NCI-H2107 treated with DMSO at 0.1 percent for 48 hours (cell line): ENCODE measurements around the gene KCNK4.
"Not testable (repeated sequence)": the region's sequence is repeated elsewhere in the genome, so short reads cannot be mapped to it uniquely, and the experiment has no call there.

Experiments
- DNase-seq: peaks from one replicate; lab custom pipeline; 2025; ENCODE audit not compliant: unreplicated experiment; lab: John Stamatoyannopoulos, UW

KCNK4 gene

GRCh38 chr11:64322925-64323260 lies 31.8 kb downstream of the KCNK4 start:
- DNase-seq: no peak

- no peak for DNase-seq
Observed at GRCh38 chr11:64323373-64323772, 32.3 kb downstream of the KCNK4 start.

GRCh38 chr11:64323984-64324383 lies 32.9 kb downstream of the KCNK4 start:
- not testable (repeated sequence) for DNase-seq

- no peak for DNase-seq
Observed at GRCh38 chr11:64324692-64325469, 33.8 kb downstream of the KCNK4 start.

GRCh38 chr11:64327375-64327774 lies 36.3 kb downstream of the KCNK4 start:
- DNase-seq: no peak

- DNase-seq: no peak
Observed at GRCh38 chr11:64327993-64328392, 36.9 kb downstream of the KCNK4 start.

- DNase-seq: no peak
Observed at GRCh38 chr11:64330888-64331287, 39.8 kb downstream of the KCNK4 start.

GRCh38 chr11:64331569-64332371 lies 40.7 kb downstream of the KCNK4 start:
- DNase-seq: no peak

GRCh38 chr11:64333556-64333955 lies 42.5 kb downstream of the KCNK4 start:
- DNase-seq: no peak

GRCh38 chr11:64334764-64335735 lies 43.9 kb downstream of the KCNK4 start:
- peak; percentile 76 for DNase-seq

GRCh38 chr11:64337538-64338249 lies 46.6 kb downstream of the KCNK4 start:
- no peak for DNase-seq

- no peak for DNase-seq
Observed at GRCh38 chr11:64338716-64339115, 47.6 kb downstream of the KCNK4 start.

- no peak for DNase-seq
Observed at GRCh38 chr11:64339286-64339685, 48.2 kb downstream of the KCNK4 start.

- no peak for DNase-seq
Observed at GRCh38 chr11:64339754-64340408, 48.8 kb downstream of the KCNK4 start, which contains the start of gene CCDC88B. TSS of gene CCDC88B (plus strand) at chr11:64340204. CDS start at chr11:64340267, 63 bp downstream.

- no peak for DNase-seq
Observed at GRCh38 chr11:64340671-64341335, 49.7 kb downstream of the KCNK4 start.

- no peak for DNase-seq
Observed at GRCh38 chr11:64341429-64341828, 50.3 kb downstream of the KCNK4 start.

GRCh38 chr11:64341851-64342791 lies 51.0 kb downstream of the KCNK4 start:
- DNase-seq: no peak
